ENCODE measurements around the gene FOS. TPM values are rescaled to one million over a fixed set of nuclear protein-coding genes. Genes with fewer than 3 reads are reported as not detected.

The FOS gene
- total RNA-seq, 4 donors from 2014 or later = 78.0 to 286 (median 179) TPM

DNA sequence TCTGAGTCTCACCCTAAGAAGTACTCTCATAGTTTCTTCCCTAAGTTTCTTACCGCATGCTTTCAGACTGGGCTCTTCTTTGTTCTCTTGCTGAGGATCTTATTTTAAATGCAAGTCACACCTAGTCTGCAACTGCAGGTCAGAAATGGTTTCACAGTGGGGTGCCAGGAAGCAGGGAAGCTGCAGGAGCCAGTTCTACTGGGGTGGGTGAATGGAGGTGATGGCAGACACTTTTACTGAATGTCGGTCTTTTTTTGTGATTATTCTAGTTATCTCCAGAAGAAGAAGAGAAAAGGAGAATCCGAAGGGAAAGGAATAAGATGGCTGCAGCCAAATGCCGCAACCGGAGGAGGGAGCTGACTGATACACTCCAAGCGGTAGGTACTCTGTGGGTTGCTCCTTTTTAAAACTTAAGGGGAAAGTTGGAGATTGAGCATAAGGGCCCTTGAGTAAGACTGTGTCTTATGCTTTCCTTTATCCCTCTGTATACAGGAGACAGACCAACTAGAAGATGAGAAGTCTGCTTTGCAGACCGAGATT is 1.7 kb downstream of the FOS start:
- no peak for TF ChIP-seq EP300 (IDR thresholded peaks at IDR 0.05)
- TF ChIP-seq POLR2AphosphoS5 (IDR thresholded peaks at IDR 0.05) = no peak
- TF ChIP-seq, protein P1, sequence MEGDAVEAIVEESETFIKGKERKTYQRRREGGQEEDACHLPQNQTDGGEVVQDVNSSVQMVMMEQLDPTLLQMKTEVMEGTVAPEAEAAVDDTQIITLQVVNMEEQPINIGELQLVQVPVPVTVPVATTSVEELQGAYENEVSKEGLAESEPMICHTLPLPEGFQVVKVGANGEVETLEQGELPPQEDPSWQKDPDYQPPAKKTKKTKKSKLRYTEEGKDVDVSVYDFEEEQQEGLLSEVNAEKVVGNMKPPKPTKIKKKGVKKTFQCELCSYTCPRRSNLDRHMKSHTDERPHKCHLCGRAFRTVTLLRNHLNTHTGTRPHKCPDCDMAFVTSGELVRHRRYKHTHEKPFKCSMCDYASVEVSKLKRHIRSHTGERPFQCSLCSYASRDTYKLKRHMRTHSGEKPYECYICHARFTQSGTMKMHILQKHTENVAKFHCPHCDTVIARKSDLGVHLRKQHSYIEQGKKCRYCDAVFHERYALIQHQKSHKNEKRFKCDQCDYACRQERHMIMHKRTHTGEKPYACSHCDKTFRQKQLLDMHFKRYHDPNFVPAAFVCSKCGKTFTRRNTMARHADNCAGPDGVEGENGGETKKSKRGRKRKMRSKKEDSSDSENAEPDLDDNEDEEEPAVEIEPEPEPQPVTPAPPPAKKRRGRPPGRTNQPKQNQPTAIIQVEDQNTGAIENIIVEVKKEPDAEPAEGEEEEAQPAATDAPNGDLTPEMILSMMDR (IDR thresholded peaks at IDR 0.05) = no peak
- no peak for TF ChIP-seq POLR2A (IDR thresholded peaks at IDR 0.05)
- Histone ChIP-seq H3K27ac (peak overlapping the region; percentile 97 to 99 (median 99)), H3K27me3 (no peaks in the 10 kb centered on the region), H3K9me3 (no peaks in the 10 kb centered on the region), H3K4me1 (peaks cover 3 to 51% (median 20%) of the 10 kb centered on the region in 3 donors), H3K36me3 (peaks cover 0 to 15% of the 10 kb centered on the region in 2 donors), H3K4me3 (peak overlapping the region; percentile 46 to 71)
- ATAC-seq = no peak
- WGBS, 2 donors (ENCODE audit: low coverage in 1 of 2) = 80% methylated on average over 6 of the region's 7 CpGs; no CpG with 5 or more reads in 1 of the 2 donors

DNA sequence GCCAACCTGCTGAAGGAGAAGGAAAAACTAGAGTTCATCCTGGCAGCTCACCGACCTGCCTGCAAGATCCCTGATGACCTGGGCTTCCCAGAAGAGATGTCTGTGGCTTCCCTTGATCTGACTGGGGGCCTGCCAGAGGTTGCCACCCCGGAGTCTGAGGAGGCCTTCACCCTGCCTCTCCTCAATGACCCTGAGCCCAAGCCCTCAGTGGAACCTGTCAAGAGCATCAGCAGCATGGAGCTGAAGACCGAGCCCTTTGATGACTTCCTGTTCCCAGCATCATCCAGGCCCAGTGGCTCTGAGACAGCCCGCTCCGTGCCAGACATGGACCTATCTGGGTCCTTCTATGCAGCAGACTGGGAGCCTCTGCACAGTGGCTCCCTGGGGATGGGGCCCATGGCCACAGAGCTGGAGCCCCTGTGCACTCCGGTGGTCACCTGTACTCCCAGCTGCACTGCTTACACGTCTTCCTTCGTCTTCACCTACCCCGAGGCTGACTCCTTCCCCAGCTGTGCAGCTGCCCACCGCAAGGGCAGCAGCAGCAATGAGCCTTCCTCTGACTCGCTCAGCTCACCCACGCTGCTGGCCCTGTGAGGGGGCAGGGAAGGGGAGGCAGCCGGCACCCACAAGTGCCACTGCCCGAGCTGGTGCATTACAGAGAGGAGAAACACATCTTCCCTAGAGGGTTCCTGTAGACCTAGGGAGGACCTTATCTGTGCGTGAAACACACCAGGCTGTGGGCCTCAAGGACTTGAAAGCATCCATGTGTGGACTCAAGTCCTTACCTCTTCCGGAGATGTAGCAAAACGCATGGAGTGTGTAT is 2.4 kb downstream of the FOS start:
- no peaks in the 10 kb centered on the region for H3K9me3 ChIP-seq
- peak overlapping the region in 1 of 2 donors; percentile 71 for H3K4me3 ChIP-seq
- peaks cover 3 to 44% (median 19%) of the 10 kb centered on the region in 3 donors for H3K4me1 ChIP-seq
- 74 to 78% methylated on average over 2 to 12 of the region's 17 CpGs for WGBS, 2 donors (ENCODE audit: low coverage in 1 of 2)
- H3K27me3 ChIP-seq = no peaks in the 10 kb centered on the region
- TF ChIP-seq, protein P1 (IDR thresholded peaks at IDR 0.05) = no peak
- TF ChIP-seq POLR2A (IDR thresholded peaks at IDR 0.05) (peak; percentile 3 to 66), POLR2AphosphoS5 (IDR thresholded peaks at IDR 0.05) (peak; percentile 83), EP300 (IDR thresholded peaks at IDR 0.05) (no peak)
- H3K36me3 ChIP-seq = peaks cover 0 to 15% of the 10 kb centered on the region in 2 donors
- H3K27ac ChIP-seq = peak overlapping the region in 3 of 4 donors; percentile 97 to 99 (median 99)
- ATAC-seq = no peak

DNA sequence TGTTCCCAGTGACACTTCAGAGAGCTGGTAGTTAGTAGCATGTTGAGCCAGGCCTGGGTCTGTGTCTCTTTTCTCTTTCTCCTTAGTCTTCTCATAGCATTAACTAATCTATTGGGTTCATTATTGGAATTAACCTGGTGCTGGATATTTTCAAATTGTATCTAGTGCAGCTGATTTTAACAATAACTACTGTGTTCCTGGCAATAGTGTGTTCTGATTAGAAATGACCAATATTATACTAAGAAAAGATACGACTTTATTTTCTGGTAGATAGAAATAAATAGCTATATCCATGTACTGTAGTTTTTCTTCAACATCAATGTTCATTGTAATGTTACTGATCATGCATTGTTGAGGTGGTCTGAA is 3.0 kb downstream of the FOS start:
- Histone ChIP-seq H3K9me3 (no peaks in the 10 kb centered on the region), H3K27ac (peak overlapping the region in 3 of 4 donors; percentile 97 to 99 (median 99)), H3K4me1 (peaks cover 0 to 38% (median 14%) of the 10 kb centered on the region in 3 donors), H3K27me3 (no peaks in the 10 kb centered on the region), H3K4me3 (peak overlapping the region in 1 of 2 donors; percentile 71), H3K36me3 (peaks cover 0 to 15% of the 10 kb centered on the region in 2 donors)
- no peak for ATAC-seq
- TF ChIP-seq, protein P1 (IDR thresholded peaks at IDR 0.05) = no peak
- peak in 1 of 2 donors; percentile 3 for TF ChIP-seq POLR2A (IDR thresholded peaks at IDR 0.05)
- 77 to 94% methylated on average over 1 of the region's 1 CpG for WGBS, 2 donors (ENCODE audit: low coverage in 1 of 2)

DNA sequence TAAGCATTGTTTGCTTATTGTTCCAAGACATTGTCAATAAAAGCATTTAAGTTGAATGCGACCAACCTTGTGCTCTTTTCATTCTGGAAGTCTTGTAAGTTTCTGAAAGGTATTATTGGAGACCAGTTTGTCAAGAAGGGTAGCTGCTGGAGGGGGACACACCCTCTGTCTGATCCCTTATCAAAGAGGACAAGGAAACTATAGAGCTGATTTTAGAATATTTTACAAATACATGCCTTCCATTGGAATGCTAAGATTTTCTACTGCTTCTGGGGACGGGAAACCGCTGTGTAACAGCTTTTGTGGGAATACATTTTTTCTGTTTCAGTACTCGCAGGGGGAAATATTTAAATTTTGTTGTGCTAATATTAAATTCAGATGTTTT is 3.5 kb downstream of the FOS start:
- Histone ChIP-seq H3K36me3 (peaks cover 0 to 15% of the 10 kb centered on the region in 2 donors), H3K4me3 (no peak overlapping the region), H3K27ac (peak overlapping the region in 2 of 4 donors; percentile 37 to 97), H3K9me3 (no peaks in the 10 kb centered on the region), H3K27me3 (no peaks in the 10 kb centered on the region), H3K4me1 (peaks cover 0 to 38% (median 14%) of the 10 kb centered on the region in 3 donors)
- ATAC-seq = no peak
- WGBS, 2 donors (ENCODE audit: low coverage in 1 of 2) = 81 to 85% methylated on average over 4 of the region's 4 CpGs
- TF ChIP-seq POLR2AphosphoS5 (IDR thresholded peaks at IDR 0.05) = peak; percentile 72
- no peak for TF ChIP-seq EP300 (IDR thresholded peaks at IDR 0.05)
- TF ChIP-seq, protein P1 (IDR thresholded peaks at IDR 0.05) = no peak
- peak in 1 of 2 donors; percentile 15 for TF ChIP-seq POLR2A (IDR thresholded peaks at IDR 0.05)
